NCI-H345 treated with DMSO at 0.1 percent for 48 hours (cell line): ENCODE measurements around the gene OSBPL2.

Source experiments
- DNase-seq: peaks from one replicate; lab custom pipeline; 2025; ENCODE audit not compliant: unreplicated experiment; lab: John Stamatoyannopoulos, UW

The OSBPL2 gene

DNA sequence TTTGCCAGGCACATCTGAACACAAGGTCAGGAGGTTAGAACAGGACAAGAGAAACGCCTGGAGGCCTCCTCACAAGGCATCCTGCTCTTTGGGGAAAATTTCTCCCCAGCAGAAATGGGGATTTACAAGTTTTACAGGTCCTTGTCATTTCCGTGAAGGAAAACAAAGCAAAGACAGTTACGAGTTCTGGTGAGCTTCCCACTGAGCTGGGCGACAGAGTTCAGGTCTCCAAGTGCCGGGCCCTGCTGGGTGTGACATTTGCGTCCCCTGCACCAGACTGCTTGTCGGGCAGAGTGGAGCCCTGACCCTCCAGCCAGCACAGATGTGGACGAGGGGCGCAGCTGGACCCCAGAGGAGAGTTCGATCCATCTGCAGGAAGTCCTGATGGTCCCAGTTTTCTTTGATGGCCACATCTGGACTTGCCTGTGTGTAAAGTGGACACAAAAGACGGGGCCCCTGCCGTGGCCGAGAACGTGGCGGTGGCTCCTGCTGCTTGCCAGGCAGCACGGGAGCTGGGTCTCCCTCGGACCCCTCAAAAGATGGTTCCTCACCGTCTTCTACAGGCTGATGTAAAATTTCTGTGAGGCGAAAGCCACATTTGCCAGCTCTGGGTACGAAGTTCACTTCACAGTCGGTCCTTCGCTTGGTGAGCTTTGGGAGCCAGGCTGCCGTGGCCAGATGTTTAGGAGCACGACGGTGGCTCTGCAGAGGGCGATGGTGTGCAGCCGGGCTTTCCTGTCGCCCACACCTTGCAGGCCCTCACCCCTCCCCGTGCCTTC, 59.3 kb downstream of the OSBPL2 start:
- DNase-seq, result no peak

DNA sequence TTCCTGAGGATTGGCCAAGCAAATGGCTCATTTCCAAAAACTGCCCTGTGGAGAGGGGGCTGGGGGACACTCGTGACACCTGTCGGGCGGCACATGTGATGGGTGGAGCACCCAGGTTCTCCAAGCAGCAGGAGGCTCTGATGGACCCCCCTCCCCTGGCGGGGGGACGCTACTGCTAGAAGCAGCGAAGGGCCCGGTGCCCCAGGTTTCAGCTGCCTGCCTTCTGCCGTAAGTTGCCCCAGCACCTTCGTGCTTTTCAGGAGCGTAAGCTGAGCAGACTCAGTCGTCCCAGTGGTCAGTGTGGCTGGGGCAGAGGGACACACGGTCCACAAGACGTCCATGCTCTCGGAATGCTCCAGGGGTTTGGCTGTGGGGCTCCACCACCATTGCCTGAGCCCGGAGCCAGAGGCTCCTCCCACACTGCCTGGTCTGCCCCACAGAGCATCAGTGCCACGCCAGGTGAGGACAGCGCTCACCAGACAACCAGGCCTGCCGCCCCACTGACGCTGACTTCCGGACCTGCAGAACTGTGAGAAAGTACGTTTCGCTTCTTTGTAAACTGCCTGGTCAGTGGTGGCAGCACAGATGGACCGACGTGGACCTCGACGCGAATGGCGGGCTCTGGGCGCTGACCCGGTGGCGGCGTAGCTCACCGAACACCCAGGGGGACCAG, 60.4 kb downstream of the OSBPL2 start:
- DNase-seq, result no peak

DNA sequence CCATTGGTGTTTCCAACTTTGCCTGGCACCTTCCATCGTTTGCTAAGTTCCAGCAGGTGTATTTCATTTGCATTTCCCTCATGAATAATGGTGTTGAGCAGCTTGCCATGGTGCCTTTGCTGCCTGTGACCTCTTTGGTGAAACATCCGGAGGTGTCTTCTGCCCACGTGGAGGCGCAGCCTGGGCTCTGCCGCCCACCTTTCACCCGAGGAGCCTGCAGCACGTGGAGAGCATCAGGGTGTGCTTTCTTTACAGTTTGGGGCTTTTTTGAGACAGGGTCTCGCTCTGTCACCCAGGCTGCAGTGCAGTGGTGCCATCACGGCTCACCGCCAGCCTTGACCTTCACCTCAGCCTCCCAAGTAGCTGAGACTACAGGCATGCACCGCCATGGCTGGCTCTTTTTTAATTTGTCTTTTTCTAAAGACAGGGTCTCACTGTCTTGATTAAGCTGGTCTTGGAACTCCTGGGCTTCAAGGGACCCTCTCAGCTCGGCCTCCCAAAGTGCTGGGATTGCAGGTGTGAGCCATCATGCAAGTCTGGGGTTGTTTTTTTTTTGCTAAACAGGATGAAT, 61.4 kb downstream of the OSBPL2 start:
- DNase-seq, result no peak

DNA sequence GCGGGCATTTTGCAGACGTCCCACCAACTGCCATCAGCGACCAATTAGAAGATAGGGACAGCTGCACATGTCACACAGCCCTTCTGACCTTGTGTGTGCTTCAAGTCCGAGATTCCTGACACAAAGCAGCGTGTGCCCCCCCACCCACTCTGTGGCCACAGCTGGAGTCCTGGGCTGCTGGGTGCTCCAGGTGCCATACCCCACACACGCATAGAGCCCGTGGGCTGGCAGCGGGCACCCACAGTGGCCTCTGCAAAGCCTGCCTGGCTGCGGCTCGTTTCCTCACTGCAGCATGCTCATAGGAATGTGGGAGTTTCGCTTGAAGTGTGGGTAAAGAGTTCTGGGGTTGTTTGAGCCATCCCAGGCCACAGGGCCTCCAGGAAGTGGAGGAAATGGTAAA, 62.0 kb downstream of the OSBPL2 start:
- DNase-seq, result no peak

DNA sequence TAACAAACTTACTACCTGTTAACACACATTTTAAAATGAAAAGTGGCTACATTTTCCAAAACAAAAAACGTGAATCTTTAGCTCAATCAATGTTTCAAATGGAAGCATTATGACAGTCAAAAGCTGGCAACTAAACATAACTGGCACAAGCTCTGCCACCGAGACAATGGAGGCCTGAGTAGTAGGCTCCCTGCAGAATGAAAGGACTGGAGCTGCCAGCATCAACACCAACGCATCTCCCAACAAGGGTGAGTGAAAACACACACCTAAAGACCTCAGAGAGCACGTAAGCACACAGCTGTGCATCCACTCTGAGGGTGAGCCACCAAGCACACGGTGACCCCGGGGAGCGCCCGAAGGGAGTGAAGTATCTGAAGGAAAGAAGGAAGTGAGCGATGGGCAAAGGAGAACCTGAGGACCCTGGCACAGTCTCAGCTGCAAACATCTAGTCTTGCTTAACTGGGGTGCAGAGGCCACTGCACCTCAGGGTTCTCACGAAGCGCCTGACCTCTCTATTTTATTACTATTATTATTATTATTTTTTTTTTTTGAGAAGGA, 62.9 kb downstream of the OSBPL2 start:
- DNase-seq, result no peak

DNA sequence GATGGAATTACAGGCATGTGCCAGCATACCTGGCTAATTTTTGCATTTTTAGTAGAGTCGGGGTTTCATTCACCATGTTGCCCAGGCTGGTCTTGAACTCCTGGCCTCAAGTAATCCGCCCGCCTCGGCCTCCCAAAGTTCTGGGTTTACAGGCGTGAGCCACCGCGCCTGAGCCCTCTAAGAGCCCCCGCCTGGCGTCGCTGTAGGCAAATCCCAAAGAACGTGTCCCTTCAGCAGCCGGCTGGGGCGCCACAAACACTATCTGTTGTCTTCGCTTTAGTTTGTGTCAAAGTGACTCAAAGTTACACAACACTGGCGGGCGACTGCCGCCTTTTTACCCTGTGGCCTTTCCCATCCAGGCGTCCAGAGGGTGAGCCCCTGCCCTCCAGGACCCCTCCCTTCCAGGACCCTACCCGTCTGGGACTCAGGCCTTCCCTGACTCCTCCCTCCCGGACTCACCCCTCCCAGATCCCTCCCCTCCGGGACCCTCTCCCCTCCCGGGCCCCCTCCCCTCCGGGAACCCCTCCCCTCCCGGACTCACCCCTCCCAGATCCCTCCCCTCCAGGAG, 63.5 kb downstream of the OSBPL2 start:
- peak; percentile 91 for DNase-seq

DNA sequence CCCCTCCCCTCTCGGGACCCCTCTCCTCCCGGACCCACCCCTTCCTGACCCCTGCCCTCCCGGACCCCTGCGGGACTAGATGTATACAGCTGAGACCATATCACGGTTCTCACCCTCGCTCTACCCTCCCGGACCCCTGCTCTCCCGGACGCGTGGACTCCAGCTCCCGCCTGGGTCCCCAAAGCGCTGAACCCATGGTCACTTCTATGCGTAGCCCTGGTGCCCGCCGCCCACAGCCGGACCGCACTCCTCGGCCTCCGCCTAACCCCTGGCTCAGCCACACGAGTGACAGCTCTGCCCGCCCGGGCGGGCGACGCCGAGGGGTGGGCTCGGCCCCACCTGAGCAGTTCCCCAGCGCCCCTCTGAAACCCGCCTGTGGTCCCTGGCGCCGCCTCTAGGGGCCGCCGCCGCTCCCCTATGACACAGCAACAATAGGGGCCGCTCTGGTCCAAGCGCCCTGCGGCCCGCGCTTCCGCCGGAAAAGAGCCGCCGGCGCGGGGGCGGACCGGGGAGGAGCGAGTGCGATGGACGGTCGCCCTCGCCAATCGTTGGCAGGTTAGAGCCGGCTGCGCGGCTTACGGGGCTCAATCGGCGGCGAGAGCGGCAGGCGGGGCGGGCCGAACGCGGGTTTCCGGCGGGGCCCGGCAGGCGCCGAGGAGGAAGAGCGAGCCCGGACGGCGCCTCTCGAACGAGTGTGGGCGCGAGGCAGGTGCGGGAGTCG, 64.2 kb downstream of the OSBPL2 start, which contains the start of gene ADRM1:
ADRM1 (plus strand) TSS at position 657 of the 721 bp plus-strand sequence. CDS start 572 bp downstream, outside the sequence.
- DNase-seq, result peak; percentile 96

DNA sequence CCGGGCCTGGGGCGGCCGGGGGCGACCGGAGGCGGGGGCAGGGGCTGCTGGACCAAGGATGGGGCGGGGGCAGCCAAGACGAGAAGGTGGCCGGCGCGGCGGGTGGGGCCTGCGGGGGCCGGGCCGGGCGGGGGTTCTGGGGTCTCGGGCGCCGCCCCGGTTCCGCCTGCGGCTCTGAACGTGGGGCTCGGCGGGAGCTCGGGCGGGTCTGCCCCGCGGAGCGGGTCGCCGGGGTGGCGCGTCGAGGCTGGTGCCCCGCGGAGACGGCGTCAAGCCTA, 64.7 kb downstream of the OSBPL2 start:
- DNase-seq, result no peak

DNA sequence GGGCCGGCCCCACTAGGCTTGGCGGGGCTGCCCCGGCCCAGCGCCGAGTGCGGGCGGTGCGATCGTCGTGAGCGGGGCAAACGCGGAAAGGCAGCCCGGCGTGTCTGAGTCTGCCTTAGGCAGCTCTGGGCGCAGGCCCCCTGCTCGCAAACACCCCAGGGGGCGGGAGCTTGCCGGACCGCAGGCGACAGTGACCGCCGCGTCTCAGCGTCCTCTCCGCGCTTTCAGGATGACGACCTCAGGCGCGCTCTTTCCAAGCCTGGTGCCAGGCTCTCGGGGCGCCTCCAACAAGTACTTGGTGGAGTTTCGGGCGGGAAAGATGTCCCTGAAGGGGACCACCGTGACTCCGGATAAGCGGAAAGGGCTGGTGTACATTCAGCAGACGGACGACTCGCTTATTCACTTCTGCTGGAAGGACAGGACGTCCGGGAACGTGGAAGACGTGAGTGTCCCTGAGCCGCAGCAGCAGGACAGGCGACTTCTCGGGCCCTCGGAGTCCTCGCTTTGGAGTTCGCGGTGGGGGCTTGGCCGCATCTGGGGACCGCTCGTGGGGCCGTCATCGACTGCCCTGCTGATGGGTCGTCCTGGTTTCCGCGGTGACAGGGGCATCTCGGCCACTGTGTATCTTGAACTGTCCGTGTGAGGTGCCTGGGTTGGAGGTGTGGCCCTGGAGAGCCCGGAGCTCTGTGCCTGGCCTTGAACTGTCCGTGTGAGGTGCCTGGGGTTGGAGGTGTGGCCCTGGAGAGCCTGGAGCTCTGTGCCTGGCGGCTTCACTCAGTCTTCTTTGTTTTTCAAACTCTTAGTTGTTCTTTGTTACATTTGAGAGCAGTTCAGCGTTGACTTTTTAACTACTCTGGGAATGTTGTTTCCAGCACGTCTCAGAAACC, 65.3 kb downstream of the OSBPL2 start:
- DNase-seq, result no peak

DNA sequence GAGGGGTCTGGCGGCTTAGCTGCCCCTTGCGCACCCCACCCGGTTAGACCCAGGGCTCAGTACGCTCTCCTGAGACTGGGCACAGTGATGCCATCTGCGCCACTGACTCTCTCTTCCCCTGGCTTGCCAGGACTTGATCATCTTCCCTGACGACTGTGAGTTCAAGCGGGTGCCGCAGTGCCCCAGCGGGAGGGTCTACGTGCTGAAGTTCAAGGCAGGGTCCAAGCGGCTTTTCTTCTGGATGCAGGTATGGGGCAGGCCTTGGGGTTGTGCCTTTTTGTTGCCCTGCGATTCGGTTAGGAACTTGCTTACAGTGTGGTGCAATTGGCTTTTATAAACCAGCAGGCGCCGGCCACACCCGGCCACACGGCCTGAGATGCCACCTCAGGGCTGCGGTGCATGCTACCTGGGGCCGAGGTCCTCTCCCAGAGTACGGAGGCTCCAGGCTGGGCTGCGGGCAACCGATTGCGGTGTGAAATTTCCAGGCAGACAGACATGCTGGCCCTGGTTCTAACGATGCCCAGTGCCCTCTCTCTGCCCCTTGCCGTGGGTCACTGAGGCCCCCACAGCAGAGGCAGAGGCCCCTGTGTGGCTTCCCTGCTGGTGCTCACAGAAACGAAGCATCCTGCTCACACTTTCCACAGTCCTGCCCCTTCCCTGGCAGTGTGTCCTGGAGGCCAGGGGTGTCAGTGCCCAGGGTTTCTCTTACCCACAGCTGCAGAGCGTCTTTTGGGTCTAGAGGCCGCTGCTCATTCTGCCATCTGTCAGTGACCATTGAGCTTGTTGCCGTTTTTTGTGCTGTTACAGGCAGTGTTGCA, 66.2 kb downstream of the OSBPL2 start:
- DNase-seq, result no peak

DNA sequence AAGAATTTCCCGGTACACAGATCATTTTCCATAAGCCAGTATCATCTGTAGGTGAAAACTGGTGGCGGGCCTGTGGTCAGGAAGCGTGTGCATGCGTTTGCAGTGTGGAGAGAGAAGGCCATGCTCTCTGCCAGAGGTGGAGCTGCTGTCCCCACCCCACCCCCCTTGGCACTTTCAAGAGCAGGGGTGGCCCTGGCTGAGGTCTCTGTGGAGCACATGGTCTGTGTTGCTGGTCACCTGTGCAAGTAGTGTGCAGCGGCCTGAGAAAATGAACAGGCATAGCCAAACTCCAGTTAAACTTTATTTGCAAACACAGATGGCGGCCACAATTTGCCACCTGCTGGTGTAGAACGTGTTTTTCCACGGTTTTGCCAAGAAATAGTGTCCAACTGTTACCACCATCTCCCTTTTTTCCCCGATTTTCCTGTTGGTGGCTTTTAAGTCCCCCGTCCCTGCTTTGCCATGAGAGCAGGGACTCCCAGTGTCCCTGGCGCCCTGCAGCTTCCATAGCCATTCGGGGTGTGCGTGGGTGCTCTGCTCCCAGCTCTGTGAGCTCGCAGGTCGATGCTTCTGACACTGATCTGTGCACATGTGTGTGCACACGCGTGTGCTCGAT, 66.9 kb downstream of the OSBPL2 start:
- no peak for DNase-seq

DNA sequence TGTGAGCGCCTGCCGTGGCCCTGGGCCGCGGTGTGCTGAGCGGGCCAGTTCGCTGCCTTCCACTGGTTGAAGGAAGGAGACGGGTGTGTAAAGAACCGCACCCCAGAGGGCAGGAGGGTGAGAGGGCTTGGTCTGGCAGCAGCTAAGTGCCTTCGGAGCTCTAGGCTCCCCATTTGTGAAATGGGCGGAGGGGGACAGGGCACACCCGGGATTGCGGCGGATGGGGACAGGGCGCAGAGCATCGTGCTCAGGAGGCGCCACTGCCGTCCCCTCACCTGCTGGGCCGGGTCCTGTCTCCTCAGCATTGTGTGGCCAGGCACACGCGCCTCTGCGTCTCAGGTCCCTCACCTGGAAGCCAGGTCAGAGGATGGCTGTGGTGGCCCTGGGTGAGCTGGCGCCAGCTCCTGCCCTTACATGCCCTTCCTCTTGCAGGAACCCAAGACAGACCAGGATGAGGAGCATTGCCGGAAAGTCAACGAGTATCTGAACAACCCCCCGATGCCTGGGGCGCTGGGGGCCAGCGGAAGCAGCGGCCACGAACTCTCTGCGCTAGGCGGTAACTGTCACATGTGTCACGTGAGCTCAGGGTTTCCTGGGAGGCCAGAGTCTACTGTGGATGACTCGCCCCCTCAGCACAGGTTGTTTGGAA, 67.6 kb downstream of the OSBPL2 start:
- DNase-seq, result no peak

DNA sequence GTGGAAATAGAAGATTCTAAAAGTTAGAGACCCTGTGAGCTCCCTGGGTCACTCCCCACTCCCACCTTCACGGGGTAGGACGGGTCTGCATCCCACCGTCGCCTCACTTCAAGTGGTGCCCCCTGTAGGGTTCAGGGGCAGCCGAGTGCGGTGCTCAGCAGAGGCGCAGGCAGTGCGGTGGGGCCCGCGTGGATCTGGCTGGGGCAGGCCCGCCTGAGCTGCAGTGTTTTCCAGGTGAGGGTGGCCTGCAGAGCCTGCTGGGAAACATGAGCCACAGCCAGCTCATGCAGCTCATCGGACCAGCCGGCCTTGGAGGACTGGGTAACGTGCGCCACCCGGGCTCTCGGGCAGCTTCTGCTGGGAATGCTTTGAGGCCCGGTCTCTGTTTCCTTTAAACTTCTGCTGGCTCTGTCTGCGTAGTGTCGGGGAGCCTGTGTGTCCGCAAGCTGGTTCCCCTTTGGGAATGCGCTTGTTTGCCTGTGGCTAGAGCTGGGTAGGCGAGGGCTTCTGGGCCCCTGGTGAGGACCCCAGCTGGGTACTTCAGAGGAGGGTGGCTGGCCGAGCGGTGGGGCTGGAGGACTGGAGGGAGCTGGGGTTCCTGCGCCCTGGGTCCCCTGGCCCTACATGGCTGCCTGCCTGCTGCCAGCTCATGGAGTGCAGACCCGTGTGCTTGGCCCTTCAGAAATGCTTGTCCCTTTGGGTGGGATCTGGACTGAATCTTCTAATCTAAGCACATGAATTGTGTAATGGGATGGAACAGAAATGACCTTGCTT, 68.3 kb downstream of the OSBPL2 start:
- DNase-seq, result no peak

DNA sequence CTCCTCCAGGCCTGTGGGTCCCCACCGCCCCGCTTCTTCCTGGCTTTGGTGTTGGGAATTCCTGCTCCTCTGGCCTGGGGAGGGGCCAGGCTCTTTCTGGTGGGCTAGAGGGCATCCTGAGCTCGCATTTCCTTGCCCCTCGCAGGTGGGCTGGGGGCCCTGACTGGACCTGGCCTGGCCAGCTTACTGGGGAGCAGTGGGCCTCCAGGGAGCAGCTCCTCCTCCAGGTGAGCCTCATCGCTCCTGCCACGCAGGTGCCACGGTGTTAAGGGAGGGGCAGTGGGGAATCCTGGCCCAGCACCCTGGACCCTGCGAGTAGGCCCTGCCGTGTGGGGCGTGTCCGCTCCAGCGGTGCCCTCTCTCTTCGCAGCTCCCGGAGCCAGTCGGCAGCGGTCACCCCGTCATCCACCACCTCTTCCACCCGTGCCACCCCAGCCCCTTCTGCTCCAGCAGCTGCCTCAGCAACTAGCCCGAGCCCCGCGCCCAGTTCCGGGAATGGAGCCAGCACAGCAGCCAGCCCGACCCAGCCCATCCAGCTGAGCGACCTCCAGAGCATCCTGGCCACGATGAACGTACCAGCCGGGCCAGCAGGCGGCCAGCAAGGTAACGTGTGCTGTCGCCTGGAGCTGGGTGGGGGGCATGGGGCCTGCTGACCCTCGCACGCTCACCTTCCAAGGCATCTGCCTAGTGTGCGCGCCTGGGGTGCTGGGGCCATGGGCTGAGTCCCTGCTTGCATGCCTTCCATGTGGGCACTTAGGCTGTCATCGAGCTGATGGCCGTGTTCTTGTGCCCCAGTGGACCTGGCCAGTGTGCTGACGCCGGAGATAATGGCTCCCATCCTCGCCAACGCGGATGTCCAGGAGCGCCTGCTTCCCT, 69.1 kb downstream of the OSBPL2 start:
- DNase-seq, result no peak

DNA sequence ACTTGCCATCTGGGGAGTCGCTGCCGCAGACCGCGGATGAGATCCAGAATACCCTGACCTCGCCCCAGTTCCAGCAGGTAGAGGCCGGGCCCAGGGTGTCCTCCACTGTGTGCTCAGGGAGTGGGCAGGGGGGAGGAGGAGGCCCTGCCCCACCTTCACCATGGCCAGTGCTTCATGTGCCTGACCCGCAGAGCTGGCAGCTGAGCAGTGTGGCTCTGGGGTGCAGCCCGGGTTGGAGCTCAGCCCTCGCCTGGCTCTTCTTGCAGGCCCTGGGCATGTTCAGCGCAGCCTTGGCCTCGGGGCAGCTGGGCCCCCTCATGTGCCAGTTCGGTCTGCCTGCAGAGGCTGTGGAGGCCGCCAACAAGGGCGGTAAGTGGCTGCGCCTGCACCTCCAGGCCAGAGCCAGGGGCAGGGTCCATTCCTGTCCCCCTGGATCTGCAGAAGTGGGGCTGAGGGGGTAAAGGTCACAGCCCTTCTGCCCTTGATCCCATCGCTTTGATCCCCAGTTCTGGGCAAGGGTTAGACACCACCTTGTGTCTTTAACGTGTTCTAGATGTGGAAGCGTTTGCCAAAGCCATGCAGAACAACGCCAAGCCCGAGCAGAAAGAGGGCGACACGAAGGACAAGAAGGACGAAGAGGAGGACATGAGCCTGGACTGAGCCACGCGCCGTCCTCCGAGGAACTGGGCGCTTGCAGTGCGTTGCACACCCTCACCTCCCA, 69.9 kb downstream of the OSBPL2 start:
- no peak for DNase-seq
